ENCODE data around the gene NFYC. TPM values are rescaled to one million over a fixed set of nuclear protein-coding genes. Genes with fewer than 3 reads are reported as not detected.

The NFYC gene
- total RNA-seq, 6 experiments from 2014 or later: 31.0 to 48.1 (median 43.8) TPM

DNA sequence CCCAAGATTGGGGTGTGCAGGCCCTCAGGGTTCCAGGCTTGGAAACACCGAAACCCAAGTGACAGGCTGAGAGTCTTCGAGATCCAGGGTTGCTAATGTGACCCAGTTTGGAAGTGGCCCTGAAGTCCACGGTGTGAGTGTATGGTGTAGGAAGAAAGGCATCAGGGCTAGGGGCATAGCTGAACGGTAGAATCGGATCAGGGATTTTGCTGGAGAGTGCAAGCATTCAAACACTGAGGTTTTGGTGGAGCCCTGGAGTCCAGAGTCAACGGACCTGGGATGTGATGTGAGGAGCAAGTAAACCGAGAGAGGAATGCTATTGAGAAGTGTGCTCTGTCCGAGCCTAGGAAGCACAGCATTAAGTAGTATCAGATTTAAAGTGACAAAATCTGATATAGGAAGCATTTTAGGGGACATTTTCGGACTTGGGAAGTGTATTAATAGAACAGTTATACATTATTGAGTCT lies 958 bp downstream of the NFYC start:
- Mint-ChIP-seq H3K36me3 (ENCODE audit: low read depth) (peaks cover 22% of the 10 kb centered on the region), H3K9me3 (no peaks in the 10 kb centered on the region; the same call in 1 of the 2 replicates), H3K27me3 (ENCODE audit: insufficient read depth) (peaks cover 3% of the 10 kb centered on the region; the same call in 1 of the 2 replicates), H3K4me1 (ENCODE audit: low read depth) (peaks cover 53% of the 10 kb centered on the region), H3K27ac (peak overlapping the region; percentile 92), H3K4me3 (peak overlapping the region; percentile 93)
- TF ChIP-seq CTCF (IDR thresholded peaks at IDR 0.05): no peak
- DNase-seq: peak; percentile 19

GRCh38 chr1:40693425-40693824 lies 1.9 kb downstream of the NFYC start:
- peaks cover 18% of the 10 kb centered on the region for H3K36me3 Mint-ChIP-seq (ENCODE audit: low read depth)
- peaks cover 3% of the 10 kb centered on the region; the same call in 1 of the 2 replicates for H3K27me3 Mint-ChIP-seq (ENCODE audit: insufficient read depth)
- TF ChIP-seq CTCF (IDR thresholded peaks at IDR 0.05): no peak
- H3K4me3 Mint-ChIP-seq: peak overlapping the region; percentile 93
- H3K4me1 Mint-ChIP-seq (ENCODE audit: low read depth): peaks cover 53% of the 10 kb centered on the region
- H3K9me3 Mint-ChIP-seq: no peaks in the 10 kb centered on the region; the same call in 1 of the 2 replicates
- peak overlapping the region; percentile 92 for H3K27ac Mint-ChIP-seq
- DNase-seq: no peak

GRCh38 chr1:40694353-40694874 lies 2.9 kb downstream of the NFYC start:
- no peak for TF ChIP-seq CTCF (IDR thresholded peaks at IDR 0.05)
- peaks cover 62% of the 10 kb centered on the region for H3K4me1 Mint-ChIP-seq (ENCODE audit: low read depth)
- H3K27me3 Mint-ChIP-seq (ENCODE audit: insufficient read depth): peaks cover 3% of the 10 kb centered on the region; the same call in 1 of the 2 replicates
- H3K4me3 Mint-ChIP-seq: no peak overlapping the region
- H3K9me3 Mint-ChIP-seq: no peaks in the 10 kb centered on the region; the same call in 1 of the 2 replicates
- peaks cover 25% of the 10 kb centered on the region for H3K36me3 Mint-ChIP-seq (ENCODE audit: low read depth)
- no peak for DNase-seq
- peak overlapping the region; percentile 56; the same call in 1 of the 2 replicates for H3K27ac Mint-ChIP-seq

GRCh38 chr1:40696294-40696693 lies 4.8 kb downstream of the NFYC start:
- Mint-ChIP-seq H3K9me3 (no peaks in the 10 kb centered on the region; the same call in 1 of the 2 replicates), H3K27ac (peak overlapping the region; percentile 2; the same call in 1 of the 2 replicates), H3K27me3 (ENCODE audit: insufficient read depth) (peaks cover 1% of the 10 kb centered on the region; the same call in 1 of the 2 replicates), H3K4me1 (ENCODE audit: low read depth) (peaks cover 51% of the 10 kb centered on the region), H3K4me3 (no peak overlapping the region), H3K36me3 (ENCODE audit: low read depth) (peaks cover 17% of the 10 kb centered on the region)
- DNase-seq: no peak
- TF ChIP-seq CTCF (IDR thresholded peaks at IDR 0.05): no peak

DNA sequence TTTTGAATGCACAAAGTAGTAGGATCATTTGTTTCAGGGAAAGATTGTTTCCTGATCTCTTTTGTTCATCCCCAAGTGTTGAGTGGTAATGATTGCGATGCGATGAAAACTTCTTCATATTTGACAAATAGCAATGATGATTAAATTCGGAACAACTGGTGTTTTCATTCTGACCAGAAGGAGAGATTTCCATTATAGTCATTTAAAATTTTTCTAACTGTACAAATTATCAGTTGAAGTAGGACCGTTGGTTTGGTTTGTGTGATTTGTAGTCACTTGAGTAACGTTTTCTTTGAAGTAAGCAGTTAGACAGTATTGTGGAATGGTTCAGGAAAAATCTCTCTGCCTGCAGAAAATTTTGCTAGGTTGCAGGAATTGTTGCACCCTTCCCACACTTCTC lies 5.9 kb downstream of the NFYC start:
- H3K4me1 Mint-ChIP-seq (ENCODE audit: low read depth): peaks cover 46% of the 10 kb centered on the region
- DNase-seq: no peak
- peaks cover 16% of the 10 kb centered on the region for H3K36me3 Mint-ChIP-seq (ENCODE audit: low read depth)
- H3K27ac Mint-ChIP-seq: no peak overlapping the region
- H3K9me3 Mint-ChIP-seq: no peaks in the 10 kb centered on the region
- TF ChIP-seq CTCF (IDR thresholded peaks at IDR 0.05): no peak
- no peaks in the 10 kb centered on the region; the same call in 1 of the 2 replicates for H3K27me3 Mint-ChIP-seq (ENCODE audit: insufficient read depth)
- no peak overlapping the region for H3K4me3 Mint-ChIP-seq
